HL-60 (cell line): ENCODE measurements around the gene DISP2.

Experiments used
- CTCF ChIP-seq: IDR thresholded peaks from one replicate; pipeline ENCODE4 v1.5.1; 2011; ENCODE audit warnings: low read length, control low read depth, inconsistent platforms; ENCODE audit not compliant: insufficient read depth
- GABPA ChIP-seq: IDR thresholded peaks from 2 replicates; pipeline ENCODE4 v1.6.1; 2012; ENCODE audit warnings: low read depth
- TF ChIP-seq, protein P1 (sequence below): IDR thresholded peaks from 2 replicates; pipeline ENCODE4 v1.6.1; 2012; ENCODE audit warnings: low read depth; ENCODE audit not compliant: insufficient replicate concordance

- TF ChIP-seq CTCF (no peak), GABPA (no peak)
- TF ChIP-seq, protein P1, sequence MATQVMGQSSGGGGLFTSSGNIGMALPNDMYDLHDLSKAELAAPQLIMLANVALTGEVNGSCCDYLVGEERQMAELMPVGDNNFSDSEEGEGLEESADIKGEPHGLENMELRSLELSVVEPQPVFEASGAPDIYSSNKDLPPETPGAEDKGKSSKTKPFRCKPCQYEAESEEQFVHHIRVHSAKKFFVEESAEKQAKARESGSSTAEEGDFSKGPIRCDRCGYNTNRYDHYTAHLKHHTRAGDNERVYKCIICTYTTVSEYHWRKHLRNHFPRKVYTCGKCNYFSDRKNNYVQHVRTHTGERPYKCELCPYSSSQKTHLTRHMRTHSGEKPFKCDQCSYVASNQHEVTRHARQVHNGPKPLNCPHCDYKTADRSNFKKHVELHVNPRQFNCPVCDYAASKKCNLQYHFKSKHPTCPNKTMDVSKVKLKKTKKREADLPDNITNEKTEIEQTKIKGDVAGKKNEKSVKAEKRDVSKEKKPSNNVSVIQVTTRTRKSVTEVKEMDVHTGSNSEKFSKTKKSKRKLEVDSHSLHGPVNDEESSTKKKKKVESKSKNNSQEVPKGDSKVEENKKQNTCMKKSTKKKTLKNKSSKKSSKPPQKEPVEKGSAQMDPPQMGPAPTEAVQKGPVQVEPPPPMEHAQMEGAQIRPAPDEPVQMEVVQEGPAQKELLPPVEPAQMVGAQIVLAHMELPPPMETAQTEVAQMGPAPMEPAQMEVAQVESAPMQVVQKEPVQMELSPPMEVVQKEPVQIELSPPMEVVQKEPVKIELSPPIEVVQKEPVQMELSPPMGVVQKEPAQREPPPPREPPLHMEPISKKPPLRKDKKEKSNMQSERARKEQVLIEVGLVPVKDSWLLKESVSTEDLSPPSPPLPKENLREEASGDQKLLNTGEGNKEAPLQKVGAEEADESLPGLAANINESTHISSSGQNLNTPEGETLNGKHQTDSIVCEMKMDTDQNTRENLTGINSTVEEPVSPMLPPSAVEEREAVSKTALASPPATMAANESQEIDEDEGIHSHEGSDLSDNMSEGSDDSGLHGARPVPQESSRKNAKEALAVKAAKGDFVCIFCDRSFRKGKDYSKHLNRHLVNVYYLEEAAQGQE = no peak
Observed at GRCh38 chr15:40348474-40348870, 9.5 kb upstream of the DISP2 start.
